GF-D8 (cell line): Measurements from ENCODE around the gene TRAPPC4.
"Not testable (repeated sequence)": the region's sequence is repeated elsewhere in the genome, so short reads cannot be mapped to it uniquely, and the experiment has no call there.

Source experiments
- DNase-seq: peaks from one replicate; lab custom pipeline; 2025; lab: John Stamatoyannopoulos, UW

The TRAPPC4 gene

DNA sequence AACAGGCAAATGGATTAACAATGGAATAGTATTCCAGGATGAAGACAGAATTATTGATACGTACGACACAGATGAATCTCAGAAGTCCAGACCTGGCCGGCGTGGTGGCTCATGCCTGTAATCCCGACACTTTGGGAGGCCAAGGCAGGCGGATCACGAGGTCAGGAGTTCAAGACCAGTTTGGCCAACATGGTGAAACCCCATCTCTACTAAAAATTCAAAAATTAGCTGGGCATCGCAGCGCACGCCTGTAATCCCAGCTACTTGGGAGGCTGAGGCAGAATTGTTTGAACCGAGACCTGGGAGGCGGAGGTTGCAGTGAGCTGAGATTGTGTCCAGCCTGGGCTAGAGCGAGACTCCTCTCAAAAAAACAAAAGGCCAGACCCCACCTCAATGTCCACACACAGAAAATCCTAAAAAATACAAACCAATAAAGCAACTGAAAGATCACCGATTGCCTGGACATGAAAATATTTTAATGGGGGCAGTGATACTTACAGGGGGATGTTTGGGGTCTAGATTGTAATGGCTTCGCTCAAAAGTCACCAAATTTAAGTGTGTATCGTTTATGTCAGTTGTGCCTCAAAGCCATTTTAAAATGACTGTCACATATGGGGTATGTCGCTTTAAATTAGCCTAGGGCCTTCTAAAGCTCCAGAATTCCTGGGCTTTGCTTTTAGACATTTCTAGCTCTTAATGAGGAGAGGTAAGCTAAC lies 4.2 kb upstream of the TRAPPC4 start:
- no peak for DNase-seq

DNA sequence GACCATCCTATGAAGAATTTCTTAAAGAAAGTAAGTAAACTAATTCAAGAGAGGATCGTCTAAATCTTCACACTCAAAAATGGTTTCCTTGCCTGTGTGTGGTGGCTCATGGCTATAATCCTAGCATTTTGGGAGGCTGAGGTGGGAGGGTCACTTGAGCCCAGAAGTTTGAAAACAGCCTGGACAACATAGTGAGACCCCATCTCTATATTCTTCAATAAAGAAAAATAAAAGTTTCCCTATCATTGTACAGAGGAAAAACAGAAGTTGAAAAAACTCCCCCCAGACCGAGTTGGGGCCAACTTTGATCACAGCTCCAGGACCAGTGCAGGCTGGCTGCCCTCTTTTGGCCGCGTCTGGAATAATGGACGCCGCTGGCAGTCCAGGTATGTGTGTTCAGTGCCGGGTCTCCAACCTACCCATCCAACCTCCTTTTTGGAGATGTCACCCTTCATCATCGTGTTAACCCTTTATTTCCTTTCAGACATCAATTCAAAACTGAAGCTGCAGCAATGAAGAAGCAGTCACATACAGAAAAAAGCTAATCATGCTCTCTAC lies 3.4 kb upstream of the TRAPPC4 start:
- DNase-seq = no peak

DNA sequence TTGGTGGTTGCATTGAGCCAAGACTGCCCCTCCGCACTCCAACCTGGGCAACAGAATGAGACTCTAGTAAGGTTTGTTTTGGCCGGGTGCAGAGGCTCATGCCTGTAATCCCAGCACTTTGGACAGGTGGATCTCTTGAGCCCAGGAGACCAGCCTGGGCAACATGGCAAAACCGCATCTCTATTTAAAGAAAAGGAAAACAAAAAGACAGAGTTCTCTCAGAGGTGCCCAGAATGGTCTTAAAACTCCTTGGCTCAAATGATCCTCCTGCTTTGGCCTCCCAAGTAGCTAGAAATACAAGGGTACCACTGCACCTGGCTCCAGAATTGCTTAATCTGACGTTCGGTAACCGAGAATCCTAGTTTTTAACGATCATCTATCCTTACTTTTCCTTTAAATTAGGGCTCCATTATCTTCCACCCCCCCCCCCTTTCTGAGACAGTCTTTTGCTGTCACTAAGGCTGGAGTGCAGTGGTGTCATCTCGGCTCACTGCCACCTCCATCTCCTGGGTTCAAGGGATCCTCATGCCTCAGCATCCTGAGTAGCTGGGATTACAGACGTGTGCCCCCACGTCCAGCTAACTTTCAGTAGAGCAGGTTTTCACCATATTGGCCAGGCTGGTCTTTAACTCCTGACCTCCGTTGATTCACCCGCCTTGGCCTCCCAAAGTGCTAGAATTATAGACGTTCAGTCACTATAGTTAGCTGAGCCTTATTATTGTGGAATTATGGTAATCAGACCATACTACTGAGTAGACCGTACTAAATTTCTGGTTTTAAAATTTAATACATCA lies 2.2 kb upstream of the TRAPPC4 start:
- no peak for DNase-seq

DNA sequence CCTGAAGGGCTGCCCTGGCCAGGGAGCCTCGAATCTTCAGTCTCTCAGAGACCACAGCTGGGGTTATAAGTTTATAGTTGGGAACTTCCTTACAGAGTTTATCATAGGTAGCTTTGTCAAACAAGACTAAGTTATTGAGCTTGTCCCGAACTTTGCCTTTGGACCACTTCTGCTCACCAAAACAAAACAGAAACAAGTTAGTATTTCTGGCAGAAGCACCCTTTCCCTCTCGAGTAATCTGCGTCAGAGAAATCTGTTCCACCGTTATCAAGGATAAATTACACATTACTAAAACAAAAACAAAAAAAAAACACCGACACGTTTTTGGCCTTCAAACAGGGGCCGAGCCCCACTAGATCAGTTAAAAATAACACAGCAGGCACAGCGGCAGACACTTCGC lies 1.2 kb upstream of the TRAPPC4 start:
- DNase-seq = not testable (repeated sequence)

DNA sequence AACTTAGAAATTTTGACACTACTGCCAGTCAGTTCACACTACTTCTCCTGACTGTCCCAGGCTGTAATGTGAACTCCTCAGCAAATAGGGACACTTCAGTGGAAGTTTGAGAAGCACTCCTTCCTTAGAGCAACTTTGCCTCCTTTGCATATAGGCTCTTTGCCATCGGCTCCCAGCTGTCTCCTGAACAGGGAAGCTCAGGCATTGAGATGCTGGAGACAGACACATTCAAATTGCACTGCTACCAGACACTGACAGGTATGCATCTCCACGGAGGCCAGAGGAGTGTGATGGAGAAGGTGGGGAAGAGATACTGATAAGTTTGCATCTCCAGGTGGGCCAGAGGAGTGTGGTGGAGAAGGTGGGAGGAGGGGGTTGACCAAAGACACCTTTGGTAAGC lies 1.4 kb downstream of the TRAPPC4 start:
- DNase-seq = no peak

DNA sequence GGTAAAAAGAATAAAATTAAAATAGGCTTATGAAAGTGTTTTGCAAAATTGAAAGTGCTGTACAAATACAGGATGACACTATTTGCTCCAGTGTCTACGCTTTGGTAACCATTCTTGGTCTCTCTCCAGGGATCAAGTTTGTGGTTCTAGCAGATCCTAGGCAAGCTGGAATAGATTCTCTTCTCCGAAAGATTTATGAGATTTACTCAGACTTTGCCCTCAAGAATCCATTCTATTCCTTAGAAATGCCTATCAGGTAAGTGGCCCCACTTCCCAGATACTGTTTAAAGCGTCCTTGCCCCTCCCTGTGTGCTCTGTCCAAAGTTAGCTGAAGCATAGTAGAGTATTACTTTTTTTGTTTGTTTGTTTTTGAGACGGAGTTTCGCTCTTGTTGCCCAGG lies 3.1 kb downstream of the TRAPPC4 start:
- no peak for DNase-seq

DNA sequence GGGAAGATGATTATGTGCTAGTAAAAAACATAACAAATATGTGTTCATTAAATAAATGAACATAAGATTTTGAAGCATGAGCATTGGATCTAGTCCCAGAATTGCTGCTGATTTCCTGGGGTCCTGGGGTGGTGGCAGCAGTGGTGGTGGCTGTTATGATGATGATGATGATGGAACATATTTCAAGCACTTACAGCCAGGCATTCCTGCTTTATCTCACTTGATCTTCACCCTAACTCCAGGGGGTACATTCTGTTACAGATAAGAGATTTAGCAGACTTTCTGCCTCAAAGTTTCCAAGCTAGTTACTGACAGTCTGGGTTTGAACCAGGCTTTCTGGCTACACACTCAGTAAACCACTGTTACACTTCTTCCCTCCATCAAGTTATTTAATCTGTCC lies 5.2 kb downstream of the TRAPPC4 start:
- no peak for DNase-seq

DNA sequence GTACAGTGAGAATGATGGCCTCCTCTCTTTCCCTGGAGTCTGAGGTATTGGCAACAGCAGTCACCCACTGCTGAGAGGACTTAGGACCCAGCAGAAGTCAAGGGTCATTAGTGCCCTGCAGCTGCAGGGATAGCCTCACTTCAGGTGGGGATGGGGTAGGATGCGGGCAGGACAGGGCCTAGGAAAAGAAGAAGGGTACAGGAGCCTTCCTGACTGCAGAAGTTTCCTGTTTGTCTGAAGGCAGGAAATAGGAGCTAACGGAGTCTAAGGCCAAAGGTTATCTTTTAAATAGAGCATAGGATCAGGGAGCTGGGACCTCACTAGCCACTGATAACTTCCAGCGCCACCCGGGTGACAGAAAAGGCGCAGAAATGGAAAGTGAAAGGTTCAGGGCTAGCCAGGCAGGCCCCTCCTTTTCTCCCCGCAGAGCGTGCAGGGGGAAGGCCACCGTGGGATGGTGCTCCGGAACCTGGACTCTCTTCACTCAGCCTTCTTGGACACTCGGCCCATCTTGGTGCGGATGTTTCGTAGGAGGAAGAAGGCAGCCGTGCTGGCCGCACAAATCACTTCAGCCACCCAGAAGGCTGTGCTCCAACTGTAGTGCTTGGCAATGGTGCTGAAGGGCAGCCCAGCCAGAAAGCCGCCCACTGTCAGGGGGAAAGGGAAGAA lies 6.0 kb downstream of the TRAPPC4 start:
- DNase-seq = no peak

DNA sequence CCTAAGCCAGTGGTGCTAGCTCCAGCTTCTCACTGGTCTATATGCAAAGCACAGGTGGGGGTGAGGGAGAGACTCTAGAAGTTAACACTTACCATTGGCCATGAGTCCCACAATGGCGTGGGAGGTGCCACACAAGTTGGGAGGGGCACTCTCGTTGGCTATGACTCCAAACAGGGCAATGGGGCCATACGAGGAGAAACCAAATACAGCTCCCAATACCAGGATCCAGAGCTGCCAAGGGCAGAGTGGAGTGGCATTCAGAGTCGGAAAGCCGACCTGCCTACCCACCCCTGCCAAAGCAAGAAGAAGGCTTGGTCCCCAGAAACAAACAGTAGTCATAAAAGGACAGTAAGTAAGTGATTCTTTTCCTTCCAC lies 6.5 kb downstream of the TRAPPC4 start:
- no peak for DNase-seq

DNA sequence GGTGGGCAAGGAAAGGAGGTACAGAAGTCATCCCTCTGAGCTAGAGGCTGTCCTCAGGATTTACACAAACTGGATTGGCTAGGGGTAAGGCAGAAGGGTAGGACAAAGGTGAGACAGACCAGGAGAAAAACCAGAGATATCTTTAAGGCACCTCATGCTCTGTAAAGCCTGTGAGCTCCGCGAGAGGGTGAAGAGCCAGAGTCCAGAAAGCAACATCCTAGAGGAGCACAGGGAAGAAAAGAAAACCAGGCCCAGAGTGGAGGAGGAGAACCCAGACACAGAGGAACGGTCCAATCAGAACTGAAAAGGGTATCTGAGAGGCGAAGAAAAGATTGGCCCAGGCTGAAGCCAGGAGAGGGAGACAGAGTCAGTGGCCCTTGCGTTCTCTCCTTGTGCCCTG lies 7.0 kb downstream of the TRAPPC4 start:
- no peak for DNase-seq

DNA sequence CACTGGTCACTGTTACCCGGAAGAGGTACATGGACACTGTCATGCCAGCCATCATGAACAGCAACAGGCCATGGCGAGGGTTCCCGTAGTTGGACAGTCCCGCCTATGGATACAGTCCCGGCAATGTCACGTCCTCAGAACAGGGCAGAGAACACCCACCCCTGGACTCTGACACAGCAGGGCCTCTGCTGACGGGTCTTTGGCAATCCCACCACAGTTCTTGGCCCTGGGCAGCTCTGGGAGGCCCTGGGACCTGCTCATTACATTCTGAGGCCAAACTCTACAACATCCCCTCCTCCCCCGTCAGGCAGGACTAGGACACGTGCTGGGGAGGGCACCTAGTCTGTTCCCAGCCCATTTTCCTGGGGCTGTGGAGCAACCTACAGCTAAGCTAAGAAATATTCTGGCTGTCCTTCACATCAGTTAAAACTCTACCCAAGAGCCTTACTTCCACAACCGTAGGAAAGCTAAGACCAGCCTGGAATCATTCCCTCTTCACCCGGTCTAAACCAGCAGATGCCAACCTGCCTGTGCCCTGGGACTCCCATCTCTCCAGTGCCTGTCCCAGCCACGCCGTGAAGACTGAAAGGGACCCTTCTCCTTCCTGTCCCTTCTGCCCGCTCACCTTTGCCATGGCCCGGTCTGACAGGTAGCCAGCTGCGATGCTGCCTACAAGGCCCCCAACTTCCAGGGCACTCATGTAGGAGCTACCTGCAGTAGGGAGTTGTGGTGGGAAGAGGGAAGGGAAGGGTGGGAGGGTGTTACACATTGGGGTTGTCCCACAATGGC lies 7.6 kb downstream of the TRAPPC4 start:
- DNase-seq = no peak

DNA sequence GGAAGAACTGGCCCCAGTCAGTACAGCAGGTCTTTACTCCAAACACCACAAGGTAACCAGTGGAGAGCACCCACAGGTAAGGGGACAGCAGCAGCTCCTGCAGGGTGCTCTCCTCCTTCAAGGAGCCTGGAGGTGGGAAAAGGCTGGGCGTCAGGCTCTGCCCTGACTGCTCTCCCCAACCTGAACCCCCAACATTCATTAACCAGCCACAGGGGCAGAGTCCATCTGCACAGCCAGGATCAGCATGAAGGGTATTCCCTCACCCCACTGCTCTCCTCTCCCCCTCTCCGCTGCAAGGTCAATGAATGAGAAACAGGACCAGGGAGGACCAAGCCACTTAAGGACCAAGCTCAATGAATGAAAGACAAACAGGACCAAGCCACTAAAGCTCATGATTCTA lies 8.4 kb downstream of the TRAPPC4 start:
- no peak for DNase-seq

DNA sequence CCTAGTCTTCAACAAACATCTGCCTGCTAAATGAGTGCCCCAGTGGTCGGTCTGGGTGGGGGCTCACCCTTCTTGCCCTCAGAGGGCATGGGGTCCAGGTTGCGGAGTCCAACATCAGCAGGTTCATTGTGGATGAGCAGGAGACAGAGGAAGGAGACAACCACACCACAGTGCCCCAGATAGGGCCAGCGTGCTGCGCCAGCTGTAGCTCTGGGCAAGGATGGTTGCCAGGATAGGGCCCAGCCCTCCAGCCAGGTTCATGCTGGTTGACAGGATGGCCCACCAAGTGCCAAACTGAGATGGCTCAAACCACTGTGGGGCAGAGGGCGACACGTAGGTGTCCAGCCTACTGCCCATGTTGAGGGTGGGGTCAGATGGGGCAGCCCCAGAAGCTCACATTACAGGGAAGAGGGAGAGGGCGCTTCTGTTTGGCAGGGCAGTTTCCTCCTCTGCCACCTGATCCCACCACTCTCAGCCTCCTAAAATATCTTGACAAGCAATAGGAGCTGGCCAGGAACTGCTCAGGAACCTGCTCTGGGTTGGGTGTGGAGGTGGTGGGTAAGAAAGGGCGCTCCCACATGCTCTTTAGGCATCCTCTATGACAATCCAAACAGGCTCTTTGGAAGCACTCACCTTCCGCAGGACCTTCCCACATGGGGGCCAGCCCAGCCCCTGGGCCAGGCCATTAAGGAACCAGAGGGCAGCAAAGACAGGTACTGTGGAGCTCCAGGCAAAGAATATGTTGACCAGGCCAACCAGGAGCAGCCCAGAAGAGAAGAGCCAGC lies 9.2 kb downstream of the TRAPPC4 start:
- DNase-seq = no peak

DNA sequence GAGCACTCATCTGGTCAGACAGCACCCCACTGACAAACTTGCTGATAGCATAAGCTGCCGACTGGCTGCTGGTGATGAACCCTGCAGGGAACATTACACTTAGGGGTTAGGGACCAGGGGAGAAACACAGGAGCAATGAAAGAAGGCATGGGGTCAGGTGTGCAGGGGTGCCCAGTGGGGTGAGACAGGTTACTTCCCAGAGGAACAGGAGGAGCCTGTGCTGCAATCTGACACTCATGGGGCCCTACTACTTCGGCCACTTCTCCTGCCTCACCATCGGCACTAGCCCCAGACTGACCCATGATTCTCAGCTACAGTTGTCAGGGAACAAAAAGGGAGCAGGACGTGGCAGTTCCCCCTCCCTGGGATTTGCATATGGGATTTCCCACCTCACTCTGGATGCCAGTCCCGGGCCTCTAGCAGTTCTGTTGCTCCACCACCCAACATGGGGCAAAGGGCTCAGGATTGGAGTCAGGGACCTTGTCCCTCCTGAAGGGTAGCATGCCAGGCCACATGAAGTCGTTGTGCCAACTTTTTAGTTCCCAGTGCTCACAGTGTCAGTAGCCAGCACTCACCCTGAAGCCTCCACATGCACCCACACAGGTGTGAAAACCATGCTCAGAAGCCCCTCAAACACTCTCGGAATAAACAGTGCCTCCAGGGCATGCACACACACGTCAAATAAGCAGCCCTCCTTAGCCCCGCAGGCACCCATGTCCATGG lies 9.9 kb downstream of the TRAPPC4 start:
- no peak for DNase-seq

DNA sequence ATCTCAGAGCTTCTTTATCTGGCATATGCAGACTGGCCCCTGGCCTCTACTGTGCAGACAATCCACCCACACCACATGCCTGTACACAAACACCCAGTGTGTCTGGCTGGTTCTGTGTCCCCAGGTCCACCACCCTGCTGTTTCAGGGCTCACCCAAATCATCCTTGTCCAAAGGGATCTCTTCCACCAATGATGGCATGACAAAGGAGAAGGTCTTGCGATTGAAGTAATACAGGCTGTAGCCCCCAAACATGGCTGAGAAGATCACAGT lies 10.4 kb downstream of the TRAPPC4 start:
- DNase-seq = no peak

DNA sequence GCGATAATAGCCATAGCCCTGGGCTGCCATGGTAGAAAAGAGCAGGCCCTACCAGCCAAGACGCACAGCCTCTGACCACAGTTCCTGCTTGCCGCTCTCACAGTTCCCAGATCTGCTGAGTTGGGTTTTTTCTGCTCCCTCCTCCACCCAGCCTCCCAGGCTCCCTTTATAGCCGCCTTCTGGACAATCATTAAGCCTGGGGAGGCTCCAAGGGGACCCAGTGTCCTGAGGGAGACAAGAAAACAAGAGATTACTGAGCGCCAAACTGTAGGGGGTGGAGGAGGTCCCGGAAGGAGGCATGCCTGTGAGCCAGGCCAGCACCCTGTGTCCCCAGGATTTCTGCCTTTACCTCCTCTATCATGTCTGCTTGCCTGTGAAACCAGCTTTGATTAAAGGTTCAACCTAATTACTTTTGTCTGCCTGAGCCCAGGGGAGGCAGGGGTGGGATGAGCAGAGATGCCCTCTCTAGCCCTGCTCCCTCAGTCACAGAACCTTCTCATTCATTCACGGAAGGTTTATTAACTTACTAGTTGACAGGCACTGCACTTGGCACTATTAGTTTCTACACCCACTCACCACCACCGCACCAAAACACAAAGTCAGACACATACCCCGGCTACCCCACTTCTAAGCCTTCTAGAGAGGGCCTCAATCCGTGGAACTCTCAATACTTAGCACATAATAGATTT lies 10.9 kb downstream of the TRAPPC4 start:
- peak; percentile 56 for DNase-seq

DNA sequence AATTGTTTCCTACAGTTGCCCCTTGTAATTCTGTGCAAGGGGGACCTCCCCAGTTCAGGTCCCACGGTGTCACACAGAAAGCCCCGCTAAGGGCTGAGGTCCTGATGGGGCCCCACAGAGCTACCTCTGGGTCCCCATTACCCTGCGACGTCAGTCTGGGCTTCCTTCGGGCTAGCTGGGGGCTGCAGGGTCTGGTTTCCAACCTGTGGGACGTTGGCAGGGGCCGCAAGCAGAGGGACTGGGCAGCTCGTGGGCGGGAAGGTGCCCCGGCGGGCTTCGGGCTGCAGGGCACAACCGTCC lies 11.4 kb downstream of the TRAPPC4 start:
- DNase-seq = no peak

DNA sequence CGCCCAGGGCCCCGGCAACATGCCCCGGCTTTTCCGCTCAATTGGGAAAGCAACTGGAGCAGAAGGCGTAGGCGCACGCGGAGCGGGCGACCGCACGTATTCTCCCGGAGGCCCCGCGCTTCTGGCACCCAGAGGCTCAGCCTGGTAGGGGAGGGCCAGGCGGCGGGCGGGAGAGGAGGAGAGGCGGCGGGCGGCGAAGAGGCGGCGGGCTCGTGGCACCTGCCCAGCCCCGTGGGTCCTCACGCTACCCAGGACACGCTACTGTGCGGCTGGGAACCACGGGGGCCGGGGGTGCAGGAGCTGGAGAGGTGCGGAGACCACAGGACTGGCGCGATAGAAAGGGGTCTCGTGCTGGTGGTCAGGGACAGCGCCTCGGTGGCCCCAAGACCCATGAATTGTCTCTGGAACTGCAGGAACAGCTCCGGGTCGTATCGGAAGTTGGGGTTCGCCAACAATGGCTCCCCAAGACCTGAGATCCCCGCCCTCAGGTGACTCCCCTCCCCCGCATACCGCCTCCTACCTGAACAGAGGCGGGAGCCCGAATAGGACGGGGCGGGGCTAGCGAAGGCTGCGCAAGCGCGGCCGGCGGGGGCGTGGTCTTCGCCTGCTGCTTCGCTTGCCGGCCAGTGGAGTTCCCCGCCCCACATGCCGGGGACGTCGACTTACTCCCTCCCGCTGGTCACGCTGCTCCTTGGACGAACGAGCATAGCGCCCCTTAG lies 11.9 kb downstream of the TRAPPC4 start, which contains the start of gene SLC37A4:
Gene SLC37A4 (minus strand): TSS at position 549 of the 719 bp plus-strand sequence.
- peak; percentile 100 for DNase-seq

DNA sequence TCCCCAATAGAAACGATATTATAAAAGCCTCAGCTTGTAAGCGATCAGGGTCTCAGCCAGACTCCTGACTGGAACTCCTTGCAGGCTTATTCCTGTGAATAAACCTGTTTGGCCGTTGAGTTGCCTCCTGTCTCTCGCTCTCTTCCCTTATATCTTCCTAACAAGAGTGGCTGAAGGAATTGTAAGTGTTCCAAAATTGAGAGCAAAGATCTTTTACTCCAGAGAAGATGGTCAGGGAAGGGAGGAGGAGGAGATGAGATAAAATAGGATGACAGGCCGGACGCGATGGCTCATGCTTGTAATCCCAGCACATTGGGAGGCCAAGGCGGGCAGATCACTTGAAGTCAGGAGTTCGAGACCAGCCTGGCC lies 13.3 kb downstream of the TRAPPC4 start:
- DNase-seq = no peak

DNA sequence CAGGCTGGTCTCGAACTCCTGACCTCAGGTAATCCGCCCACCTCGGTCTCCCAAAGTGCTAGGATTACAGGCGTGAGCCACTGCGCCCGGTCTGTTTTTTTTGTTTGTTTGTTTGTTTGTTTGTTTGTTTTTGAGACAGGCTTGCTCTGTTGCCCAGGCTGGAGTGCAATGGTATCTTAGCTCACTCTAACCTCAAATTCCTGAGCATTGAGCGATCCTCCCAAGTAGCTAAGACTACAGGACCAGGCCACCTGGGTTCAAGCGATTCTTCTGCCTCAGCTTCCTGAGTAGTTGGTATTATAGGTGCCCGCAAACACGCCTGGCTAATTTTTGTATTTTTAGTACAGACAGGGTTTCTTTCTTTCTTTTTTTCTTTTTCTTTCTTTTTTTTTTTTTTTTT lies 14.9 kb downstream of the TRAPPC4 start:
- not testable (repeated sequence) for DNase-seq
